HEK293T (cell line): ENCODE data around the gene SH3RF2.

Source experiments
- CTCF ChIA-PET: fragments of 350-600 bp; formaldehyde crosslinking; extraction: SDS; loops from one replicate; lab custom pipeline; 2021; ENCODE audit warnings: antibody characterized with exemption, inconsistent platforms; lab: Yijun Ruan, JAX
- POLR2A ChIA-PET: fragments of 350-600 bp; formaldehyde crosslinking; extraction: SDS; loops from one replicate; lab custom pipeline; 2020; ENCODE audit warnings: antibody characterized with exemption, inconsistent platforms; lab: Yijun Ruan, JAX
- DNase-seq: peaks from one replicate; pipeline ENCODE4 v3.0.0; 2012; ENCODE audit warnings: mixed read lengths; ENCODE audit errors: extremely low spot score
- ARNT ChIP-seq: fragments of 450-650 bp; IDR thresholded peaks from 2 replicates; pipeline ENCODE4 v1.6.1; 2017; ENCODE audit warnings: mild to moderate bottlenecking
- BHLHE40 ChIP-seq: fragments of 450-650 bp; IDR thresholded peaks from 2 replicates; pipeline ENCODE4 v1.6.1; 2016; ENCODE audit warnings: mild to moderate bottlenecking, moderate library complexity, borderline replicate concordance
- CTBP1 ChIP-seq: fragments of 450-650 bp; IDR thresholded peaks from 2 replicates; pipeline ENCODE4 v1.6.1; 2016; ENCODE audit warnings: borderline replicate concordance
- ELF4 ChIP-seq: fragments of 450-650 bp; IDR thresholded peaks from 2 replicates; pipeline ENCODE4 v1.6.1; 2017; ENCODE audit warnings: antibody characterized with exemption
- FOXA1 ChIP-seq: fragments of 450-650 bp; IDR thresholded peaks from 2 replicates; pipeline ENCODE4 v1.6.1; 2016; ENCODE audit warnings: mild to moderate bottlenecking
- FOXK2 ChIP-seq: fragments of 450-650 bp; IDR thresholded peaks from 2 replicates; pipeline ENCODE4 v1.6.1; 2016; ENCODE audit warnings: mild to moderate bottlenecking
- FOXM1 ChIP-seq: fragments of 450-650 bp; IDR thresholded peaks from 2 replicates; pipeline ENCODE4 v1.6.1; 2017; ENCODE audit warnings: mild to moderate bottlenecking, borderline replicate concordance
- HDGF ChIP-seq: fragments of 450-650 bp; IDR thresholded peaks from 2 replicates; pipeline ENCODE4 v1.6.1; 2017; ENCODE audit warnings: antibody characterized with exemption, borderline replicate concordance
- L3MBTL2 ChIP-seq: fragments of 450-650 bp; conservative IDR thresholded peaks from 2 replicates; pipeline ENCODE4 v1.6.1; 2016; ENCODE audit warnings: mild to moderate bottlenecking
- LEF1 ChIP-seq: fragments of 450-650 bp; IDR thresholded peaks from 2 replicates; pipeline ENCODE4 v1.6.1; 2017; ENCODE audit warnings: mild to moderate bottlenecking, borderline replicate concordance
- NFRKB ChIP-seq: fragments of 450-650 bp; IDR thresholded peaks from 2 replicates; pipeline ENCODE4 v1.6.1; 2016; ENCODE audit warnings: mild to moderate bottlenecking, moderate library complexity
- PKNOX1 ChIP-seq: fragments of 450-650 bp; IDR thresholded peaks from 2 replicates; pipeline ENCODE4 v1.6.1; 2016
- SP1 ChIP-seq: fragments of 450-650 bp; IDR thresholded peaks from 2 replicates; pipeline ENCODE4 v1.6.1; 2017
- SUZ12 ChIP-seq: fragments of 450-650 bp; IDR thresholded peaks from 2 replicates; pipeline ENCODE4 v1.6.1; 2016; ENCODE audit warnings: mild to moderate bottlenecking
- TARDBP ChIP-seq: fragments of 450-650 bp; IDR thresholded peaks from 2 replicates; pipeline ENCODE4 v1.6.1; 2016
- ZNF384 ChIP-seq: fragments of 450-650 bp; IDR thresholded peaks from 2 replicates; pipeline ENCODE4 v1.6.1; 2016

SH3RF2 gene

GRCh38 chr5:146043722-146044121 lies 107.3 kb downstream of the SH3RF2 start:
- ChIA-PET CTCF (interaction anchor here (1.7 kb wide), 1 partner anchor 10 kb away, joined by 4 read pairs; no protein-coding TSS in a partner anchor), POLR2A (no interaction called here)
- no peak for DNase-seq
- no peak for TF ChIP-seq CTBP1
- TF ChIP-seq SUZ12: no peak
- no peak for TF ChIP-seq ZNF384
- no peak for TF ChIP-seq ARNT
- TF ChIP-seq FOXA1: no peak
- no peak for TF ChIP-seq SP1
- TF ChIP-seq HDGF: no peak
- no peak for TF ChIP-seq FOXK2
- no peak for TF ChIP-seq TARDBP
- TF ChIP-seq LEF1: no peak
- no peak for TF ChIP-seq NFRKB
- no peak for TF ChIP-seq L3MBTL2
- no peak for TF ChIP-seq PKNOX1
- TF ChIP-seq FOXM1: no peak
- TF ChIP-seq ELF4: no peak
- no peak for TF ChIP-seq BHLHE40

DNA sequence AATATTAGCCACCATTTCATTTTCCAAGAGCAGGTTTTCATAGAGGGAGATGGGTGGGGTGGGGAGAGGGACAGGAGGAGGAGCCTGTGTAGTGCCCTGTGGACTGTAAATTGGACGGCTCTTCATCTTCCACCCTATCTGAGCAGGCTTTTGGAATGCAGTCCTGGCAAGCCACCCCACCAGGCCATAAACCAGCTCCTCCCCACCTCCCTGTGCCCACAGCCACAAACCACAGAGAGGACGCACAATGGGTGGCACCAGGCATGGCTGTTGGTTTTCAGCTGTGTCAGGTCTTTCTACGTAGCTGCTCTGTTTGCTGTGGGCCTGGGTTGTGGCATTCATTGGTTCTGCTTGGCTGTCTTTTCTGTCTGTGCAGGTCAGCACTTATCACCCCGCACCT lies 111.0 kb downstream of the SH3RF2 start:
- CTCF ChIA-PET: interaction anchor here (0.6 to 1.1 kb wide), 3 partner anchors 135 to 554 kb away, joined by 5 read pairs; partner anchors contain the start of gene LARS1
- no peak for DNase-seq
- no peak for TF ChIP-seq FOXM1
- TF ChIP-seq PKNOX1: no peak
- no peak for TF ChIP-seq ARNT
- TF ChIP-seq LEF1: no peak
- TF ChIP-seq ZNF384: no peak
- no peak for TF ChIP-seq FOXK2
- POLR2A ChIA-PET: no interaction called here

DNA sequence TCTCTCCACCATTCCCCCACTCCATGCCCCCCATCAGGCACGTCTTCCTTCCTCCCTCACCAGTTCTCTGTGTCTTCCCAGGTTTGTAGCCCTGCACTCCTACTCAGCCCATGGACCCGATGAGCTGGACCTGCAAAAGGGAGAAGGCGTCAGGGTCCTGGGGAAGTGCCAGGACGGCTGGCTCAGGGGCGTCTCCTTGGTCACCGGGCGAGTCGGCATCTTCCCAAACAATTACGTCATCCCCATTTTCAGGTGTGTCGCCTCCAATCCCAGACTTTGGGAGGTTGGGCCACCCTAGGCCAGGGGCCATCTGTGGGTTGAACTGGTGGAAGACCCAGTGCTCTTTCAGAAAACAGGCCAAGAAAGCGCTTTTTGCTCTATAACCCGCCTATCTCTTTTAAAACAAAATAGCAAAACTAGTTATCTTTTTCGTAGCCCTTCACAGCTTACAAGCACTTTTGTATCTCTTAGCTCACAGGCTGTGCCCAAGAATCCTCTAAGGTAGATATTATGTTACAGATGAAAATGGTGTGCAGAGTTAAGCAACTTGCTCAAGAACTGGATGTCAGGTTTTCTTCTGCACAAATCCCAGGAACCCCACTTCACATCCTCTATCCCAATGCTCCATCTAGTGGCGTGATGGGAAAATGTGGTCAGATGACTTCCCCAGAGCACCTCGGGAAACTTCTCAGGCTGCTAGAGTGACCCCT lies 112.8 kb downstream of the SH3RF2 start:
- ChIA-PET CTCF (interaction anchor here (0.7 kb wide), 1 partner anchor 368 kb away, joined by 3 read pairs; no protein-coding TSS in a partner anchor), POLR2A (no interaction called here)
- TF ChIP-seq NFRKB (no peak), LEF1 (no peak), SP1 (no peak), ARNT (no peak), PKNOX1 (no peak), BHLHE40 (no peak), SUZ12 (no peak), CTBP1 (no peak), HDGF (no peak), ZNF384 (no peak), FOXK2 (no peak), FOXA1 (no peak), TARDBP (no peak)
- DNase-seq: peak; percentile 79

- TF ChIP-seq HDGF (no peak), FOXA1 (no peak), FOXK2 (no peak), FOXM1 (no peak), CTBP1 (no peak), SUZ12 (no peak), LEF1 (no peak), SP1 (no peak), ELF4 (no peak), L3MBTL2 (no peak), BHLHE40 (no peak), TARDBP (no peak), ARNT (no peak), PKNOX1 (no peak)
- CTCF ChIA-PET: interaction anchor here (0.8 to 1.0 kb wide), 2 partner anchors 8 to 16 kb away, joined by 3 read pairs; no protein-coding TSS in a partner anchor
- no peak for DNase-seq
- POLR2A ChIA-PET: no interaction called here
Observed at GRCh38 chr5:146049704-146050026, 113.3 kb downstream of the SH3RF2 start.

- DNase-seq: no peak
- ChIA-PET POLR2A (no interaction called here), CTCF (interaction anchor here (0.8 to 1.0 kb wide), 2 partner anchors 9 to 17 kb away, joined by 3 read pairs; no protein-coding TSS in a partner anchor)
- TF ChIP-seq FOXK2 (no peak), FOXA1 (no peak), L3MBTL2 (no peak), ARNT (no peak), LEF1 (no peak), TARDBP (no peak), BHLHE40 (no peak), CTBP1 (no peak), ZNF384 (no peak), SP1 (no peak), NFRKB (no peak), HDGF (no peak), PKNOX1 (no peak)
Observed at GRCh38 chr5:146050086-146050485, 113.7 kb downstream of the SH3RF2 start.
